Thyroid gland (tissue), 4 donors: ENCODE measurements around the gene ANAPC2.

ENCODE experiments used
- POLR2A ChIP-seq, 2 donors: fragments of 450-650 bp; IDR thresholded peaks; one replicate each; pipeline ENCODE4 v1.6.1; 2017; ENCODE audit warnings: antibody characterized with exemption in 2 of 2, mild to moderate bottlenecking in 2 of 2, moderate library complexity in 1 of 2
- TF ChIP-seq, protein P1 (sequence below), 6 experiments: fragments of 200-600 bp in 3 of 6; fragments of 450-650 bp in 3 of 6; sonication (generic) in 3 of 6; IDR thresholded peaks; one replicate each; pipeline ENCODE4 v1.5.1; 2016 to 2019; ENCODE audit warnings: antibody characterized with exemption in 6 of 6, mild to moderate bottlenecking in 2 of 6, inconsistent platforms in 1 of 6, moderate library complexity in 1 of 6

DNA sequence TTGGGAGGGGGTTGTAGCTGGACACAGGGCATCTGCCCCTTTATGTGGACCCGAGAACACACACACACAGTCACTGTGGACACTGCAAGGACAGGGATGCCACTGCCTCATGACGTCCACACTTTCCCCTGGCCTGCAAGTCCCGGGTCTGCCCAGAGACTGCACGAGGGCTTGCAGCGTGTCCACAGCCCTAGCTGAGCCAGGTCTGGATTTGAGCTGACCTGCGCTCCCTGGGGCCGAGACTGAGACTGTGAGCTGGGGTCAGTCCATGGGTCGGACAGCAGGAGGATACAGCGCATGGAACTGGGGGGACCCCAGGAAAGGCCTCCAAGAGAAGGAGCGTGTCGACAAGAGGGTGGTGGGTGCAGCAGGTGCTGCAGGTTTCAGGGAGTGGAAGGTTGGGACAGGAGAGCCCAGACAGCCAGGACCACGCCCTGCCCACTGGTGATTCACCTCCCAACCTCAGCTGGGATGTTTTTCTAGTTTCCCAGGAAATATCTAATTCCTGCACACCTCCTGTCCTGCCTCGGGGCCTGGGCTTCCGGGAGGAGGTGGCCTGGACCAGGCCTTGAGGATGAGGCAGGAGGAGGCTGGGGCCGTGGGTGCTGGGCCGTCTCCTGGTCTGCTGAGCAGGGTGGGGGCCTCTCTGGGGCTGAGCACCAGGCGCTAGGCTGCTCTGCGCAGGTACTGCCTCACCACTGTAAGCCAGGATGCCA lies 38.1 kb upstream of the ANAPC2 start:
- TF ChIP-seq, protein P1, sequence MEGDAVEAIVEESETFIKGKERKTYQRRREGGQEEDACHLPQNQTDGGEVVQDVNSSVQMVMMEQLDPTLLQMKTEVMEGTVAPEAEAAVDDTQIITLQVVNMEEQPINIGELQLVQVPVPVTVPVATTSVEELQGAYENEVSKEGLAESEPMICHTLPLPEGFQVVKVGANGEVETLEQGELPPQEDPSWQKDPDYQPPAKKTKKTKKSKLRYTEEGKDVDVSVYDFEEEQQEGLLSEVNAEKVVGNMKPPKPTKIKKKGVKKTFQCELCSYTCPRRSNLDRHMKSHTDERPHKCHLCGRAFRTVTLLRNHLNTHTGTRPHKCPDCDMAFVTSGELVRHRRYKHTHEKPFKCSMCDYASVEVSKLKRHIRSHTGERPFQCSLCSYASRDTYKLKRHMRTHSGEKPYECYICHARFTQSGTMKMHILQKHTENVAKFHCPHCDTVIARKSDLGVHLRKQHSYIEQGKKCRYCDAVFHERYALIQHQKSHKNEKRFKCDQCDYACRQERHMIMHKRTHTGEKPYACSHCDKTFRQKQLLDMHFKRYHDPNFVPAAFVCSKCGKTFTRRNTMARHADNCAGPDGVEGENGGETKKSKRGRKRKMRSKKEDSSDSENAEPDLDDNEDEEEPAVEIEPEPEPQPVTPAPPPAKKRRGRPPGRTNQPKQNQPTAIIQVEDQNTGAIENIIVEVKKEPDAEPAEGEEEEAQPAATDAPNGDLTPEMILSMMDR (IDR thresholded peaks at IDR 0.05), result no peak
- no peak for TF ChIP-seq POLR2A (IDR thresholded peaks at IDR 0.05)
